ENCODE results near the gene PTPN21. TPM values are rescaled to one million over a fixed set of nuclear protein-coding genes. Genes with fewer than 3 reads are reported as not detected.

The PTPN21 gene
- total and polyA plus RNA-seq, 2 of the 13 experiments (the other 11 are each of a cell fraction or from before 2014, with no cell fraction given) = 2.0 to 3.7 TPM

DNA sequence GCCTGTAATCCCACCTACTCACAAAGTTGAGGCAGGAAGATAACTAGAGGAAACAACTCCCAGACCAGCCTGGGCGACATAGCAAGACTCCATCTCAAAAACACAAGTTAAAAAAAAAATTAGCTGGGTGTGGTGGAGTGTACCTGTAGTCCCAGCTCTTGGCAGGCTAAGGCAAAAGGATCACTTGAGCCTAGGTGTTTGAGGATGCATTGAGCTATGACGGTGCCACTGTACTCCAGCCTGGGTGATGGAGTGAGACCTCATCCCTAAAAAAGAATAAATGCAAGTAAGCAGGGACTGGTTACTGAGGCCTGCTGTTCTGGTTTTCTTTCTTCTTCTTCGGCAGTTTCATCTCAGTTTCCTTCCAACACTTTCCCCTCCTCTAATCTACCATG lies 7.4 kb downstream of the PTPN21 start (continued):
- TF ChIP-seq FOXP4 (CRISPR knock-in tag; IDR thresholded peaks at IDR 0.05) (no peak), HDAC1 (CRISPR knock-in tag; IDR thresholded peaks at IDR 0.05) (no peak), XBP1 (CRISPR knock-in tag; IDR thresholded peaks at IDR 0.05) (no peak), HNRNPUL1 (IDR thresholded peaks at IDR 0.05; ENCODE audit: low read depth, low read length) (no peak), RXRA (CRISPR knock-in tag; IDR thresholded peaks at IDR 0.05) (no peak), NCOA1 (CRISPR knock-in tag; IDR thresholded peaks at IDR 0.05) (no peak)

GRCh38 chr14:88546621-88547385 lies 8.0 kb downstream of the PTPN21 start:
- 82% methylated on average over 4 of the region's 4 CpGs for WGBS (ENCODE audit: low lambda C conversion rate)
- Histone ChIP-seq H3K36me3 (replicated peaks in 1 of 2; ENCODE audit: control insufficient read depth in 1 of 2, insufficient read depth in 2 of 2, low read length in 2 of 2) (peaks cover 0 to 11% of the 10 kb centered on the region in 2 experiments; a peak in 2 of 5 replicates), H3K4me3 (replicated peaks in 1 of 3; ENCODE audit: insufficient read depth in 1 of 3, low read depth in 2 of 3, low read length in 3 of 3) (no peak overlapping the region), H4K20me1 (ENCODE audit: insufficient read depth, low read length) (no peaks in the 10 kb centered on the region), H3K9me3 (ENCODE audit: low read length) (no peaks in the 10 kb centered on the region), H3K9ac (ENCODE audit: insufficient read depth, low read depth, low read length) (no peak overlapping the region), H3K4me1 (ENCODE audit: insufficient read depth, low read length) (peaks cover 13% of the 10 kb centered on the region), H2AFZ (ENCODE audit: low read length) (no peak overlapping the region), H3K4me2 (ENCODE audit: low read depth, low read length) (no peak overlapping the region), H3K79me2 (ENCODE audit: insufficient read depth, low read length) (no peaks in the 10 kb centered on the region), H3K27me3 (ENCODE audit: control insufficient read depth in 1 of 2, insufficient read depth in 2 of 2, low read length in 2 of 2) (no peaks in the 10 kb centered on the region; a peak in 1 of 5 replicates), H3K27ac (ENCODE audit: extremely low read length, insufficient read depth, low read length) (no peak overlapping the region)
- no TSS peak for BruUV-seq (replicated peaks)
- ATAC-seq (no peak), DNase-seq (ENCODE audit: low spot score) (no peak), FAIRE-seq (no peak)
- in situ Hi-C loops (cut with HindIII; ENCODE audit: extremely low pct_ligation_motif_present, low pct_unique_long_range_greater_than_20kb) = no loop called here
- CTCF ChIA-PET (ENCODE audit: low intra/inter-chr PET ratio, low total read pairs) = no interaction called here
- intact Hi-C loops (cut with micrococcal nuclease; ENCODE audit: unreplicated experiment) = no loop called here
- POLR2A ChIA-PET = no interaction called here
- no peak for TF ChIP-seq ARNTL (CRISPR knock-in tag; IDR thresholded peaks at IDR 0.05)
- TF ChIP-seq ZKSCAN8 (CRISPR knock-in tag; IDR thresholded peaks at IDR 0.05; ENCODE audit: borderline replicate concordance) = no peak
- TF ChIP-seq ZBTB44 (CRISPR knock-in tag; IDR thresholded peaks at IDR 0.05) = no peak
- no peak for TF ChIP-seq AFF4 (CRISPR knock-in tag; IDR thresholded peaks at IDR 0.05)
- TF ChIP-seq, protein P1, sequence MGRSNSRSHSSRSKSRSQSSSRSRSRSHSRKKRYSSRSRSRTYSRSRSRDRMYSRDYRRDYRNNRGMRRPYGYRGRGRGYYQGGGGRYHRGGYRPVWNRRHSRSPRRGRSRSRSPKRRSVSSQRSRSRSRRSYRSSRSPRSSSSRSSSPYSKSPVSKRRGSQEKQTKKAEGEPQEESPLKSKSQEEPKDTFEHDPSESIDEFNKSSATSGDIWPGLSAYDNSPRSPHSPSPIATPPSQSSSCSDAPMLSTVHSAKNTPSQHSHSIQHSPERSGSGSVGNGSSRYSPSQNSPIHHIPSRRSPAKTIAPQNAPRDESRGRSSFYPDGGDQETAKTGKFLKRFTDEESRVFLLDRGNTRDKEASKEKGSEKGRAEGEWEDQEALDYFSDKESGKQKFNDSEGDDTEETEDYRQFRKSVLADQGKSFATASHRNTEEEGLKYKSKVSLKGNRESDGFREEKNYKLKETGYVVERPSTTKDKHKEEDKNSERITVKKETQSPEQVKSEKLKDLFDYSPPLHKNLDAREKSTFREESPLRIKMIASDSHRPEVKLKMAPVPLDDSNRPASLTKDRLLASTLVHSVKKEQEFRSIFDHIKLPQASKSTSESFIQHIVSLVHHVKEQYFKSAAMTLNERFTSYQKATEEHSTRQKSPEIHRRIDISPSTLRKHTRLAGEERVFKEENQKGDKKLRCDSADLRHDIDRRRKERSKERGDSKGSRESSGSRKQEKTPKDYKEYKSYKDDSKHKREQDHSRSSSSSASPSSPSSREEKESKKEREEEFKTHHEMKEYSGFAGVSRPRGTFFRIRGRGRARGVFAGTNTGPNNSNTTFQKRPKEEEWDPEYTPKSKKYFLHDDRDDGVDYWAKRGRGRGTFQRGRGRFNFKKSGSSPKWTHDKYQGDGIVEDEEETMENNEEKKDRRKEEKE (IDR thresholded peaks at IDR 0.05) = no peak
- no peak for TF ChIP-seq ZNF777 (CRISPR knock-in tag; IDR thresholded peaks at IDR 0.05)
- no peak for TF ChIP-seq ZNF766 (CRISPR knock-in tag; IDR thresholded peaks at IDR 0.05; ENCODE audit: borderline replicate concordance)
